GM19372 (cell line): ENCODE measurements around the gene D2HGDH.
"Not testable (repeated sequence)": the region's sequence is repeated elsewhere in the genome, so short reads cannot be mapped to it uniquely, and the experiment has no call there.

ENCODE experiments used
- ATAC-seq: cut with Tn5 transposase; IDR thresholded peaks from one replicate; pipeline ENCODE4 v1.9.1; 2021; ENCODE audit warnings: mild to moderate bottlenecking, low read depth, moderate library complexity; ENCODE audit not compliant: unreplicated experiment

The D2HGDH gene

DNA sequence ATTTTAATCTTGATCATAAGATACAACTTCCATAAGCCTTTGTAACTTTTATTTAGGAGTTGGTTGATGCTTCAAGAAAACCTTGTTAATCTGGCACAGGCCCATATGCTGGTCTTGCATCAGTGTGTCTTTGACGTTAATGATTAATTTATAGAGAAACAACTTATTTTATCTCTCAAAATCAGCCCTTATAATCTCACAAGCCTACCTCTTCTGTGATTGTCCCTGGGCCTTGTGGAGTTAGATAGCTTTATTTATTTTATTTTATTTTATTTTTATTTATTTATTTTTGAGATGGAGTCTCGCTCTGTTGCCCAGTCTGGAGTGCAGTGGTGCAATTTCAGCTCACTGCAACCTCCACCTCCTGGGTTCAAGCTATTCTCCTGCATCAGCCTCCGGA is 47.6 kb downstream of the D2HGDH start:
- ATAC-seq: not testable (repeated sequence)

GRCh38 chr2:241788135-241788534 is 53.7 kb downstream of the D2HGDH start:
- no peak for ATAC-seq

- ATAC-seq: no peak
Observed at GRCh38 chr2:241788572-241788971, 54.1 kb downstream of the D2HGDH start.

GRCh38 chr2:241791385-241791784 is 57.0 kb downstream of the D2HGDH start:
- not testable (repeated sequence) for ATAC-seq

DNA sequence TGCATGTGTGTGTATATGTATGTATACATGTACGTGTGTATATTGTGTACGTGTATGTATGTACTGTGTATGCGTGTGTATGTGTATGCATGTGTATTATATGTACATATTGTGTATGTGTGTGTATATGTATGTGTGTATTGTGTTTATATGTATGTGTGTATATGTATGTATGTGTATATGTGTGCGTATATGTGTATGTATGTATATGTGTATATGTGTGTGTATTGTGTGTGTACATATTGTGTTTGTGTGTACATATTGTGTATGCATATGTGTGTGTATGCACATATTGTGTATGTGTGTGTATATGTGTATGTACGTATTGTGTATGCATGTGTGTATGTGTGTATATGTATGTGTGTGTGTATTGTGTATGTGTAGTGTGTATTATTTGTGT is 59.0 kb downstream of the D2HGDH start:
- no peak for ATAC-seq

DNA sequence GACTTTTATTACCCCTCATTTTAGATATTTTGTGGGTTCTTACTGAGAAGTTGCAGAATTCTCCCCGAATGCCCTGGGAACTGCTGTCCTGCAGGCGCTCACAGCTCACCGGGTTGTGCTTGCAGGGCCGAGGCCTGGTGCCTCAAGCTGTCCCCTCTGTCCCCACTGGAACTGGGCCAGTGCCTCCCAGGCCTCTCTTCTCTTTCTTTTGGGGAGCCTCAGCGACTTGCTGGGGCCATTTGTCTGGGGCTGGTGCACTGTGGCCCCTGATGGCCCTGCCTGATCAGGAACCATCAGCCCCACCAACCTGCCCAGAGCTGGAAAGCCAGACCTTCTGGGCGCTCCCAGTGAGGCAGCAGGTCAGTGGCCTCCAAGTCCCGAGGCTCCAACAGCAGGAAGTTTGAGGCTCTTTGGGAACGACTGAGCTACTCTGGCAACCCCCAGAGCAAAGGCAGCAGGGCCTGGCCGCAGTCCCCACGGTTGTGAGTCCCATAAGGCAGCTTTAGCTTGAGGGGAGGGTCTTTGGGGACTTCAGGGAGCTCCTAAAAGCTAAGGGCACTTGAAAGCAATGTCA is 59.9 kb downstream of the D2HGDH start:
- no peak for ATAC-seq

DNA sequence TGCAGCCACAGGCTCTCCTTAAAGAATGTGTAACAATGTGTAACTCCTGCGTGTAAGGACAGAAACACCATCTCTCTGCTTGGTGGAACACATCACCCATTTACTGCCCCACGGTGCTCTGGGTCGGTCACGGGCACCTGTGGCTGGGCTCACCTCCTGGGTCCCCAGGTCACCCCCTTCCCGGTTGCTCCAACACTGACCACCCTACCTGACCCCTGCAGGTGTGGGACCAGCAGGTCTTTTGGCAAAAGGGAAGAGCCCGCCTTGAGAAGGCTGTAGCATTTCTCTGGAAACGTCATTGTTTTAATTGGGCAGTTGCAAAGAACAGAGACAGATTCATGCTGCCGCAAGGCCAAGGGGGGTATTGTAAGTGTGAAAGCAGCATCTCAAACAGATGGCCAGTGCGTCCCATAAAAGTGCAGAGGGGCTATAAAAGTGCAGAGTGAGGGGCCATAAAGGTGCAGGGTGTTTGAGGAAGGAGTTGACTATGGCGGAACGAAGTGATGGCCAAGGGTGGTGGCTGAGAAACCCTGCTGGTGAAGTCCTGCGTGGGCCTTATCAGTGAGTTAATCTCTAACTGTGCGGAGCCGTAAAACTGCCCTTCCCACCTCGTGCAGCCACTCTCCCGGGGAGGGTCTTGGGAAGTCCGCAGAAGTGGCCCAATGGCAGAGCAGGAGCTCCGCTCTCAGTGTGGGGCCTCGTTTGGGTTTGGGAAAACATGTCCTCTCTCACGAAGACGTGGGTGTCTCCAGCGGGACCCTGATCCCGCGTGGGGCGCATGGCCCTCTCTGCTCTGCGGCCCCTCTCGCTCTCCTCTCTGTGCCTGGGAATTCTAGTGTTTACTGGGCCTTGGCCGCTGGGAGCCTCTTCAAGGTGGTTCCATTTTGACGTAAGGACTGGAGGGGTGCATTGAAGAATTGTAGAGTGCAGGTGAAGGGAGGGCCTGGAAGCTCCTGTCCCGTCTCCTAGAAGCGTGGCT is 60.9 kb downstream of the D2HGDH start:
- no peak for ATAC-seq

DNA sequence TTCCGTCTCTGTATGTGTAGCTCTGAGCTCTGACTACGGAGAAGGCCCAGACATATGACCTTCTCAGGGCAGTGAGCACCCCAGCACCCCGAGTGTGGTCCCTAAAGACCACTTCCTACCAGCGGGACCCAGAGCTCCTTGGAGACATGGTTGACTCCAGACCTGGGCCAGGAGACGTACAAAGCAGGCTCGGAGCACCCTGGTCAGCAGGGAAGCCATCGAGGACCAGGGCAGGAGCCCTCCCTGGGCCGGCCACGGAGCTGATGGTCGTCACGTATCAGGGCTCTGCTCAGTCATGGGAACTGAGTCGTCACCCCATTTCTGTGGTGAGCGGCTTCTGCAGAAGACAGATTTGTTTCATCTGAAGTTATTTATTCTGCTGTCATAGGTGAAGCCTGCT is 61.8 kb downstream of the D2HGDH start:
- ATAC-seq: no peak

- no peak for ATAC-seq
Observed at GRCh38 chr2:241796610-241797138, 62.2 kb downstream of the D2HGDH start.

- ATAC-seq: no peak
Observed at GRCh38 chr2:241797441-241798080, 63.1 kb downstream of the D2HGDH start.

DNA sequence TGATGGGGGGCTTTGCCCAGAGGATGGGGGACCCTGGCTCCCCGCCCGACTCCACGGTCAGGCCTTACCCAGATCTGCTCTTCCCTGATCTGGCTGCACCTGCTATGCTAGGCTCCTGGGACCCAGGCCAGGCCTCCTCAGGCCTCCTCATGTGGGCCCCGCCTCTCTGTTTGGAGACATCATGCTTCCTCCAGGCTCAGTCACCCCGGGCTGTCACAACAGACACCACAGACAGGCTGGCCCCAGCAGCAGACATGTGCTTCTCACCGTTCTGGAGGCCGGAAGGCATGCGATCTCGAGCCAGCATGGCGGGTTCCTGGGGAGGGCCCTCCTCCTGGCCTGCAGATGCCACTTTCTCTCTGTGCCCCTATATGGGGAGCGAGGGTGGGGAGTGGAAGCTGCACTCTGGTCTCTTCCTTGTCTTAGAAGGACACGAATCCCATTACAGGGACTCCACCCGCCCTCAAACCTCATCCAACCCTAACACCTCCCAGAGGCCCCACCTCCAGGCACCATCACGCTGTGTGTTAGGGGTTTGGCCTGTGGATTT is 63.7 kb downstream of the D2HGDH start:
- ATAC-seq: no peak

DNA sequence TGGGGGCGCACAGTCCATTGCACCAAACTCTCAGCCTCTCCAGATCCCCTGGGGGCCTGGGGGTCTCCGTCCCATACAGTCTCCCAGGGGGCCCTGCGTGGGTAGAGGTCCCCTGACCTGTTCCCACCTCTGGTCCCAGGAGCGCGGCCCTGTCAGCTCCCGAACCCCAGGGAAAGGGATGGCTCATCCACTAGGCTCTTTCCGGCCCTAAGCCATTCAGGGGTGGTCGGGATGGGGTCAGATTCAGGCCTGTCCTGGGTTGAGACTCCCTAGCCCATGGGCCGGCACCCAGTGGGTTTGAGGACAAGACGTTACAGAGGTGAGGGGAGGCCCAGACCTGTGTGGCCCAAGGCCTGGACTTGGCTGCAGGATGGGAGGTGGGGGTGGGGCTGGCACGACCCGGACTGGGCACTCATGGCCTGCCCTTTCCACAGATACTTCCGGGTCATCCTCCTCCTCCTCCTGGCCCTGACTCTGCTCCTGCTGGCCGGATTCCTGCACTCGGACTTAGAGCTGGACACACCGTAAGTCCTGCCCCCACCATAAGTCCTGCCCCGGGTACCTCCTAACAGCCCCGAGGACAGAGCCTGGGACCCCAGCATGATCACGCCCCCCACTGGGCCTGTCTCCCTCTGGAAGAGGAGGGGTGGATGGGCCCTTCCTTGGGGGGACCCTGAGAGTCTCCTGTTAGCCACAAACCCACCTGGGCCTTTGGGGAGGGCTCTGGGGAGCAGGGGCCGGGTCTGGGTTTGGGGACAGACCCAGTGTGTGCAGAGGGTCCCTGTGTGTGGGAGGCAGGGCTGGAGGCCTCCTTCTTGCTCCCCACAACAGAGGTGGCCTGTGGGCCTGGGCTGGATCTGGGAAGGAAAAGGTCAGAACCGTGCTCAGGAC is 64.4 kb downstream of the D2HGDH start:
- no peak for ATAC-seq

GRCh38 chr2:241799522-241800197 is 65.2 kb downstream of the D2HGDH start:
- no peak for ATAC-seq

DNA sequence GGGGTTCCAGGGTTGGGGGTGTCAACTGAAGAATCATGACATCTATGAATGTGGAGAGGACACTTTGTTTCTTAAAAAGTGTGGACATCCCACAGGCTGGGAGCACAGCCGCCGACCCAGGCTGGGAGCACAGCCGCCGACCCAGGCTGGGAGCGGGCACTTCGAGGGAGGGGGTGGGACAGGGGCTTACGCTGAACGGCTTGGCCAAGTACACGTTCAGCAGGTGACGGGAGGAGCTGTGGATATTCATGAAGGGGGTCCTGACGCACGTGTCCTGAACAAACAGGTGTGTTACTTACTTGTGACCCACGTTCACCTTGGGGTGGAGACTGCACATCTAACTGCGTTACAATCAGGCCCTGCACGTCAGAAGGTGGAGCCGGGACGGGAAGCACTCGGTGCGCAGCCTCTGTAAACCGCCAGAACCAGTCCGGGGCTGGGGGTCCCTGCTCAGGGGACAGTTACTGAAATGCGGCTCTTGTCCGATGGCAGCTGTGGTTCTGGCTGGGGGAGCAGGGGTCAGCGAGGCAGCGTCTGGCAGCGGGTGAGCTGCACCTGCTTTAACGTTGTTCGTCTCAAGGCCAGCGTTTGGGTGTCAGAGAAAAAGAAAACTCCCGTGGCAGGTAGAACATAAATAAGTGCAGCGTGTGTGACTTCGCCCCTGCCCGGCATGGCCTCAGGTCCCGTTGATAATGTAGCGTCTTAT is 65.9 kb downstream of the D2HGDH start:
- not testable (repeated sequence) for ATAC-seq

DNA sequence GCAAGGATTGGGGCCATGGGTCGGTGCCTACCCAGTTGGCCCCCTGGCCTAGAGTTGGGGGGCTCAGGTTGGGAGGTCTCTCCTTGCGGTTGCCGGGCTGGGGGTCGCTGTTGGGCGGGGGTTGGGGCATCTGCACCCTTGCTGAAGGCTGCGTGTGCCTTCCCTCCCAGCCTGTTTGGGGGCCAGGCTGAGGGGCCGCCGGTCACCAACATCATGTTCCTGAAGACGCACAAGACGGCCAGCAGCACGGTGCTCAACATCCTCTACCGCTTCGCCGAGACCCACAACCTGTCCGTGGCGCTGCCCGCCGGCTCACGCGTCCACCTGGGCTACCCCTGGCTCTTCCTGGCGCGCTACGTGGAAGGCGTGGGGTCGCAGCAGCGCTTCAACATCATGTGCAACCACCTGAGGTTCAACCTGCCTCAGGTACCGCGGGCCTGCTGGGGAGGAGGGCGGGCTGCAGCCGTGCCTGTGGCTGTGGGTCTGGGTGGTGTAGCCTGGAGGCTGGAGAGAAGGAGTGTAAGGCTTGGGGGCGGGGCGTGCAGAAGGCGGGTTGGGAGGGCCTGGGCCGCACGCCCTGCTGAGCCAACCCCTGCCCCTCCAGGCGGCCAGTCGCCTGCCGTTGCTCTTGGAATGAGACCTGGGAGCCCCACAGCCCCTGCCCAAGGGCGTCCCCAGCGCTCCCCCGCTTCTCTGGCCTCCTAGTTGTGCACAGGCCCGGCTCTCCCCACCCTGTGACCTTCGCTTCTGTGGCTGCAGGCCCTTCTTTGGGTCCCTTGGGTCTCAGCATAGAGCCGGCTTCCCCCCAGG is 67.4 kb downstream of the D2HGDH start:
- no peak for ATAC-seq

- no peak for ATAC-seq
Observed at GRCh38 chr2:241802421-241803318, 68.2 kb downstream of the D2HGDH start.
